ENCODE data around the gene PRKAG2. TPM values are rescaled to one million over a fixed set of nuclear protein-coding genes. Genes with fewer than 3 reads are reported as not detected.

The PRKAG2 gene
- total and polyA plus RNA-seq, 2 of the 13 experiments (the other 11 are each of a cell fraction or from before 2014, with no cell fraction given), result 0.90 to 1.3 TPM

DNA sequence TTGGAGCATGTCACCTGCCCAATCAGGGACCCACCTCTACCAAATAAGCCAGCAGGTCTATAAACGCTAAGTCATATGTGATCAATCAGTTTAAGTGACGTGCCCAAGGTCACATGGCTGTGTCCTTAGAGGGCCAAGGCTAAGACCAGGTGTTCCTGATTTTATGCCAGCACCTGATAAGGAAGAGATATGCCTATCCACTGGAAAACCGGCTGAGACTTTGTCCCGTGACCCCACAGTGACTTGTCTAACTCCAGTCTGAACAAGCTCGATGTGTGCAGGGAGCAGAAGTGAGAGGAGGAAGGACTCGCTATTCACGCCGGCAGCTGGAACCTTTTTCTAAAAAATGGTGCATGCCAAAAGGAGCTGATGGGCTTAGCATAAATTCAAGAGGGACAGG is 57.0 kb downstream of the PRKAG2 start:
- intact Hi-C loops (cut with micrococcal nuclease; ENCODE audit: unreplicated experiment), result no loop called here
- Histone ChIP-seq H2AFZ (ENCODE audit: low read length) (no peak overlapping the region), H3K9ac (ENCODE audit: insufficient read depth, low read depth, low read length) (no peak overlapping the region), H3K36me3 (replicated peaks in 1 of 2; ENCODE audit: control insufficient read depth in 1 of 2, insufficient read depth in 2 of 2, low read length in 2 of 2) (no peaks in the 10 kb centered on the region), H3K27ac (ENCODE audit: extremely low read length, insufficient read depth, low read length) (no peak overlapping the region), H3K79me2 (ENCODE audit: insufficient read depth, low read length) (no peaks in the 10 kb centered on the region), H3K4me3 (replicated peaks in 1 of 3; ENCODE audit: insufficient read depth in 1 of 3, low read depth in 2 of 3, low read length in 3 of 3) (no peak overlapping the region), H3K4me1 (ENCODE audit: insufficient read depth, low read length) (peaks cover 13% of the 10 kb centered on the region; the same call in 1 of the 2 replicates), H3K27me3 (ENCODE audit: control insufficient read depth in 1 of 2, insufficient read depth in 2 of 2, low read length in 2 of 2) (peaks cover 7 to 39% of the 10 kb centered on the region in 2 experiments; a peak in 2 of 5 replicates), H3K4me2 (ENCODE audit: low read depth, low read length) (no peak overlapping the region), H4K20me1 (ENCODE audit: insufficient read depth, low read length) (no peaks in the 10 kb centered on the region), H3K9me3 (ENCODE audit: low read length) (no peaks in the 10 kb centered on the region)
- TF ChIP-seq ZNF782 (CRISPR knock-in tag; IDR thresholded peaks at IDR 0.05; ENCODE audit: borderline replicate concordance) (no peak), ZNF441 (CRISPR knock-in tag; IDR thresholded peaks at IDR 0.05; ENCODE audit: borderline replicate concordance) (no peak), ZNF446 (CRISPR knock-in tag; IDR thresholded peaks at IDR 0.05) (no peak), HMG20A (CRISPR knock-in tag; IDR thresholded peaks at IDR 0.05; ENCODE audit: borderline replicate concordance) (no peak), ZFP62 (CRISPR knock-in tag; IDR thresholded peaks at IDR 0.05) (no peak), AKAP8 (CRISPR knock-in tag; IDR thresholded peaks at IDR 0.05) (no peak), NR2F2 (IDR thresholded peaks at IDR 0.05; ENCODE audit: borderline replicate concordance, low read depth) (no peak), ZFY (CRISPR knock-in tag; IDR thresholded peaks at IDR 0.05) (no peak), HNF4G (IDR thresholded peaks at IDR 0.05; ENCODE audit: borderline replicate concordance, low read depth, low read length) (no peak), HNF4G (CRISPR knock-in tag; IDR thresholded peaks at IDR 0.05; ENCODE audit: borderline replicate concordance, low read depth) (no peak)
- TF ChIP-seq, protein P1, sequence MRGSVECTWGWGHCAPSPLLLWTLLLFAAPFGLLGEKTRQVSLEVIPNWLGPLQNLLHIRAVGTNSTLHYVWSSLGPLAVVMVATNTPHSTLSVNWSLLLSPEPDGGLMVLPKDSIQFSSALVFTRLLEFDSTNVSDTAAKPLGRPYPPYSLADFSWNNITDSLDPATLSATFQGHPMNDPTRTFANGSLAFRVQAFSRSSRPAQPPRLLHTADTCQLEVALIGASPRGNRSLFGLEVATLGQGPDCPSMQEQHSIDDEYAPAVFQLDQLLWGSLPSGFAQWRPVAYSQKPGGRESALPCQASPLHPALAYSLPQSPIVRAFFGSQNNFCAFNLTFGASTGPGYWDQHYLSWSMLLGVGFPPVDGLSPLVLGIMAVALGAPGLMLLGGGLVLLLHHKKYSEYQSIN (CRISPR knock-in tag; IDR thresholded peaks at IDR 0.05; ENCODE audit: borderline replicate concordance), result no peak
- TF ChIP-seq, protein P2, sequence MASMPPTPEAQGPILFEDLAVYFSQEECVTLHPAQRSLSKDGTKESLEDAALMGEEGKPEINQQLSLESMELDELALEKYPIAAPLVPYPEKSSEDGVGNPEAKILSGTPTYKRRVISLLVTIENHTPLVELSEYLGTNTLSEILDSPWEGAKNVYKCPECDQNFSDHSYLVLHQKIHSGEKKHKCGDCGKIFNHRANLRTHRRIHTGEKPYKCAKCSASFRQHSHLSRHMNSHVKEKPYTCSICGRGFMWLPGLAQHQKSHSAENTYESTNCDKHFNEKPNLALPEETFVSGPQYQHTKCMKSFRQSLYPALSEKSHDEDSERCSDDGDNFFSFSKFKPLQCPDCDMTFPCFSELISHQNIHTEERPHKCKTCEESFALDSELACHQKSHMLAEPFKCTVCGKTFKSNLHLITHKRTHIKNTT (CRISPR knock-in tag; IDR thresholded peaks at IDR 0.05), result no peak
- TF ChIP-seq, protein P3, sequence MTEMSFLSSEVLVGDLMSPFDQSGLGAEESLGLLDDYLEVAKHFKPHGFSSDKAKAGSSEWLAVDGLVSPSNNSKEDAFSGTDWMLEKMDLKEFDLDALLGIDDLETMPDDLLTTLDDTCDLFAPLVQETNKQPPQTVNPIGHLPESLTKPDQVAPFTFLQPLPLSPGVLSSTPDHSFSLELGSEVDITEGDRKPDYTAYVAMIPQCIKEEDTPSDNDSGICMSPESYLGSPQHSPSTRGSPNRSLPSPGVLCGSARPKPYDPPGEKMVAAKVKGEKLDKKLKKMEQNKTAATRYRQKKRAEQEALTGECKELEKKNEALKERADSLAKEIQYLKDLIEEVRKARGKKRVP (CRISPR knock-in tag; IDR thresholded peaks at IDR 0.05), result no peak
- TF ChIP-seq, protein P4, sequence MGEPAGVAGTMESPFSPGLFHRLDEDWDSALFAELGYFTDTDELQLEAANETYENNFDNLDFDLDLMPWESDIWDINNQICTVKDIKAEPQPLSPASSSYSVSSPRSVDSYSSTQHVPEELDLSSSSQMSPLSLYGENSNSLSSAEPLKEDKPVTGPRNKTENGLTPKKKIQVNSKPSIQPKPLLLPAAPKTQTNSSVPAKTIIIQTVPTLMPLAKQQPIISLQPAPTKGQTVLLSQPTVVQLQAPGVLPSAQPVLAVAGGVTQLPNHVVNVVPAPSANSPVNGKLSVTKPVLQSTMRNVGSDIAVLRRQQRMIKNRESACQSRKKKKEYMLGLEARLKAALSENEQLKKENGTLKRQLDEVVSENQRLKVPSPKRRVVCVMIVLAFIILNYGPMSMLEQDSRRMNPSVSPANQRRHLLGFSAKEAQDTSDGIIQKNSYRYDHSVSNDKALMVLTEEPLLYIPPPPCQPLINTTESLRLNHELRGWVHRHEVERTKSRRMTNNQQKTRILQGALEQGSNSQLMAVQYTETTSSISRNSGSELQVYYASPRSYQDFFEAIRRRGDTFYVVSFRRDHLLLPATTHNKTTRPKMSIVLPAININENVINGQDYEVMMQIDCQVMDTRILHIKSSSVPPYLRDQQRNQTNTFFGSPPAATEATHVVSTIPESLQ (CRISPR knock-in tag; conservative IDR thresholded peaks at IDR 0.05), result no peak
- FAIRE-seq, result no peak
- ChIA-PET CTCF (ENCODE audit: low intra/inter-chr PET ratio, low total read pairs) (no interaction called here), POLR2A (no interaction called here)
- ATAC-seq, result no peak
- in situ Hi-C loops (cut with HindIII; ENCODE audit: extremely low pct_ligation_motif_present, low pct_unique_long_range_greater_than_20kb), result no loop called here
- BruUV-seq (replicated peaks), result no TSS peak
- no peak for DNase-seq (ENCODE audit: low spot score)
- 11% methylated on average over 8 of the region's 8 CpGs for WGBS (ENCODE audit: low lambda C conversion rate)
